Activated naive CD4-positive, alpha-beta T cell treated with anti-CD3 and anti-CD28 coated beads, Interleukin-2, amount 50 U/mL, for 16 hours (primary cell): ENCODE data around the gene SACS.
"Not testable (repeated sequence)": the region's sequence is repeated elsewhere in the genome, so short reads cannot be mapped to it uniquely, and the experiment has no call there.

Experiments
- DNase-seq: peaks from one replicate; pipeline ENCODE4 v3.0.0-alpha.2; 2020

Gene SACS

GRCh38 chr13:23455401-23456185, 22.1 kb upstream of the SACS start:
- no peak for DNase-seq

GRCh38 chr13:23453132-23453531, 19.6 kb upstream of the SACS start:
- no peak for DNase-seq

- DNase-seq: no peak
Measured at GRCh38 chr13:23450340-23451046, 17.0 kb upstream of the SACS start.

- no peak for DNase-seq
Measured at GRCh38 chr13:23449398-23450162, 16.1 kb upstream of the SACS start.

- DNase-seq: no peak
Measured at GRCh38 chr13:23447927-23448326, 14.4 kb upstream of the SACS start.

- no peak for DNase-seq
Measured at GRCh38 chr13:23445794-23446193, 12.3 kb upstream of the SACS start.

GRCh38 chr13:23443878-23444277, 10.4 kb upstream of the SACS start:
- no peak for DNase-seq

- no peak for DNase-seq
Measured at GRCh38 chr13:23443110-23443509, 9.6 kb upstream of the SACS start.

GRCh38 chr13:23440821-23441618, 7.5 kb upstream of the SACS start:
- DNase-seq: no peak

- DNase-seq: not testable (repeated sequence)
Measured at GRCh38 chr13:23440324-23440723, 6.8 kb upstream of the SACS start.

GRCh38 chr13:23437916-23438315, 4.4 kb upstream of the SACS start:
- no peak for DNase-seq

GRCh38 chr13:23436680-23437079, 3.2 kb upstream of the SACS start:
- no peak for DNase-seq

GRCh38 chr13:23434491-23434890, 989 bp upstream of the SACS start:
- no peak for DNase-seq

GRCh38 chr13:23432626-23433025, 876 bp downstream of the SACS start:
- DNase-seq: no peak

GRCh38 chr13:23430664-23431063, 2.8 kb downstream of the SACS start:
- DNase-seq: no peak

GRCh38 chr13:23427881-23428528, 5.5 kb downstream of the SACS start:
- DNase-seq: no peak

GRCh38 chr13:23427342-23427843, 6.1 kb downstream of the SACS start:
- no peak for DNase-seq

- DNase-seq: no peak
Measured at GRCh38 chr13:23421596-23421995, 11.9 kb downstream of the SACS start.

- DNase-seq: no peak
Measured at GRCh38 chr13:23418776-23419683, 14.5 kb downstream of the SACS start.

GRCh38 chr13:23414682-23415081, 18.8 kb downstream of the SACS start:
- DNase-seq: no peak

- DNase-seq: no peak
Measured at GRCh38 chr13:23411706-23412105, 21.8 kb downstream of the SACS start.
